Endothelial cell (in vitro differentiated cells): ENCODE measurements around the gene COBLL1. TPM values are rescaled to one million over a fixed set of nuclear protein-coding genes. Genes with fewer than 3 reads are reported as not detected.

Source experiments
- DNase-seq: peaks from one replicate; pipeline ENCODE4 v3.0.0; 2021; ENCODE audit warnings: low spot score
- H3K27ac Mint-ChIP-seq: one replicate; pipeline ENCODE4 v1.8.0; 2021; ENCODE audit warnings: mixed read lengths, inconsistent platforms; ENCODE audit not compliant: unreplicated experiment
- H3K27me3 Mint-ChIP-seq: one replicate; pipeline ENCODE4 v1.8.0; 2021; ENCODE audit warnings: mild to moderate bottlenecking, moderate library complexity, mixed read lengths, inconsistent platforms; ENCODE audit not compliant: unreplicated experiment
- H3K36me3 Mint-ChIP-seq: one replicate; pipeline ENCODE4 v1.8.0; 2021; ENCODE audit warnings: mild to moderate bottlenecking, low read depth, mixed read lengths, inconsistent platforms; ENCODE audit not compliant: unreplicated experiment
- H3K4me1 Mint-ChIP-seq: one replicate; pipeline ENCODE4 v1.8.0; 2021; ENCODE audit warnings: mild to moderate bottlenecking, mixed read lengths, inconsistent platforms; ENCODE audit not compliant: unreplicated experiment
- H3K4me3 Mint-ChIP-seq: one replicate; pipeline ENCODE4 v1.8.0; 2021; ENCODE audit warnings: mild to moderate bottlenecking, mixed read lengths, inconsistent platforms; ENCODE audit not compliant: unreplicated experiment
- H3K9me3 Mint-ChIP-seq: one replicate; pipeline ENCODE4 v1.8.0; 2021; ENCODE audit warnings: mixed read lengths, inconsistent platforms; ENCODE audit not compliant: unreplicated experiment
- CTCF ChIP-seq: fragments of 200-600 bp; sonication (generic); IDR thresholded peaks from one replicate; pipeline ENCODE4 v1.5.0; 2021; ENCODE audit warnings: antibody characterized with exemption; ENCODE audit not compliant: unreplicated experiment
- total RNA-seq: library from RNA; stranded (reverse); fragmentation: NEBNext Ultra II Directional; extraction: Animal tissue kit (Norgen Biotek cat#: 25700); gene quantifications from one replicate; pipeline ENCODE4 v1.2.1, GENCODE V29; 2021; ENCODE audit not compliant: unreplicated experiment

COBLL1 gene
- total RNA-seq, 1 donor from 2014 or later, result 46.6 TPM

GRCh38 chr2:164746713-164747112, 94.9 kb downstream of the COBLL1 start:
- Mint-ChIP-seq H3K4me3 (no peak overlapping the region), H3K9me3 (no peaks in the 10 kb centered on the region), H3K36me3 (no peaks in the 10 kb centered on the region), H3K27me3 (peaks cover 1% of the 10 kb centered on the region), H3K27ac (no peak overlapping the region), H3K4me1 (peaks cover 7% of the 10 kb centered on the region)
- DNase-seq, result no peak
- no peak for TF ChIP-seq CTCF

- Mint-ChIP-seq H3K27ac (no peak overlapping the region), H3K36me3 (no peaks in the 10 kb centered on the region), H3K27me3 (no peaks in the 10 kb centered on the region), H3K4me1 (peaks cover 7% of the 10 kb centered on the region), H3K4me3 (no peak overlapping the region), H3K9me3 (no peaks in the 10 kb centered on the region)
- no peak for TF ChIP-seq CTCF
- DNase-seq, result no peak
Measured at GRCh38 chr2:164745012-164745797, 96.4 kb downstream of the COBLL1 start.

DNA sequence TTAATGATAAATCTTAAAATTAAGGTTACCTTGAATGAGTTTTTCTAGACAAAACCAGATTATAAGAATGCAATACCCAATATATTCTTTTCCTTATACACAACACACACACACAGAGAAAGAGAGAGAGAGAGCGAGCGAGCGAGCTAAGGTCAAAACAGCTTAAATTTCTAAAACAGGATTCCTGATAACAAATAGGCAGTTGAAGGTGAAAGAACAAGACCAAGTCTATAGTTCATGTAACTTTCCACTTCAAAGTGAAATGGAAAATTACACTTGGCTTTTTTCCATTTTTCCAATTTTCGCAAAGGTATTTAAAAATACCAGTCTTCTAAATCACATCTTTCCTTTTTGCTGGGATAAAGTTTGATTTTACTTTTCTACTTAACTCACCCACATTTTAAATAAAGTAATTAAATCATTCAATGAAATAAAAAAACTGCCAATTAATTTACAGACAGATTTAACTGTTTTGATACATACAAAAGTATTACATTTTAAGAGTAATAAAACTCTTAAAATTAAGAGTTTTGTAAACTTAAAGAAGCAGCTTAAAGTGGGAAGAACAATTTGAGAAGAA, 98.8 kb downstream of the COBLL1 start:
- DNase-seq, result no peak
- H3K27me3 Mint-ChIP-seq, result no peaks in the 10 kb centered on the region

GRCh38 chr2:164739966-164740365, 101.7 kb downstream of the COBLL1 start:
- no peak for TF ChIP-seq CTCF
- H3K27me3 Mint-ChIP-seq, result no peaks in the 10 kb centered on the region
- H3K9me3 Mint-ChIP-seq, result no peaks in the 10 kb centered on the region
- H3K36me3 Mint-ChIP-seq, result no peaks in the 10 kb centered on the region
- H3K4me1 Mint-ChIP-seq, result no peaks in the 10 kb centered on the region
- H3K4me3 Mint-ChIP-seq, result no peak overlapping the region
- H3K27ac Mint-ChIP-seq, result no peak overlapping the region
- no peak for DNase-seq

More for the DNA sequence above, 98.8 kb downstream of the COBLL1 start:
- H3K36me3 Mint-ChIP-seq, result no peaks in the 10 kb centered on the region
- peaks cover 7% of the 10 kb centered on the region for H3K4me1 Mint-ChIP-seq
- no peak overlapping the region for H3K27ac Mint-ChIP-seq
- H3K4me3 Mint-ChIP-seq, result no peak overlapping the region
- TF ChIP-seq CTCF, result no peak
- H3K9me3 Mint-ChIP-seq, result no peaks in the 10 kb centered on the region

GRCh38 chr2:164737612-164738081, 104.0 kb downstream of the COBLL1 start:
- Mint-ChIP-seq H3K27ac (no peak overlapping the region), H3K4me1 (peaks cover 7% of the 10 kb centered on the region)
- peak; percentile 90 for TF ChIP-seq CTCF

More at GRCh38 chr2:164737612-164738081, 104.0 kb downstream of the COBLL1 start:
- peak; percentile 53 for DNase-seq
- Mint-ChIP-seq H3K9me3 (no peaks in the 10 kb centered on the region), H3K27me3 (no peaks in the 10 kb centered on the region), H3K36me3 (no peaks in the 10 kb centered on the region), H3K4me3 (no peak overlapping the region)
